ENCODE results near the gene CST9.

DNA sequence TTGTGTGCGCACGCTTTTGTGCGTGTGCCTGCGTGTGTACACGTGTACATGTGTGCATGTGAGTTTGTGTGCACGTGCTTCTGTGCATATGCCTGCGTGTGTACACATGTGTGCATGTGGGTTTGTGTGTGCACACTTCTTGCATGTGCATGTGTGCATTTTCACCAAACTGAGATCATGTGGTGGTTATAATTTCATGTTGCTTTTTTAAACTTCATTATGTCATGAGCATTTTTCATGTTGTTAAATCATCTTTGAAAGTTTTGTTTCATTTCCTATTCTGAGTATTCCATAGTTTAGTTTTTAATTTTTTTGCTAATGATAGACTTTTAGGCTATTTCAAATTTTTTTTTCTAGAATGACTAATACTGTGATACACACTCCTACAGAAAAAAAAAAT, 38.4 kb upstream of the CST9 start:
- TF ChIP-seq EZH2 (IDR thresholded peaks at IDR 0.05; ENCODE audit: borderline replicate concordance, low read length) = no peak
- TF ChIP-seq, protein P1, sequence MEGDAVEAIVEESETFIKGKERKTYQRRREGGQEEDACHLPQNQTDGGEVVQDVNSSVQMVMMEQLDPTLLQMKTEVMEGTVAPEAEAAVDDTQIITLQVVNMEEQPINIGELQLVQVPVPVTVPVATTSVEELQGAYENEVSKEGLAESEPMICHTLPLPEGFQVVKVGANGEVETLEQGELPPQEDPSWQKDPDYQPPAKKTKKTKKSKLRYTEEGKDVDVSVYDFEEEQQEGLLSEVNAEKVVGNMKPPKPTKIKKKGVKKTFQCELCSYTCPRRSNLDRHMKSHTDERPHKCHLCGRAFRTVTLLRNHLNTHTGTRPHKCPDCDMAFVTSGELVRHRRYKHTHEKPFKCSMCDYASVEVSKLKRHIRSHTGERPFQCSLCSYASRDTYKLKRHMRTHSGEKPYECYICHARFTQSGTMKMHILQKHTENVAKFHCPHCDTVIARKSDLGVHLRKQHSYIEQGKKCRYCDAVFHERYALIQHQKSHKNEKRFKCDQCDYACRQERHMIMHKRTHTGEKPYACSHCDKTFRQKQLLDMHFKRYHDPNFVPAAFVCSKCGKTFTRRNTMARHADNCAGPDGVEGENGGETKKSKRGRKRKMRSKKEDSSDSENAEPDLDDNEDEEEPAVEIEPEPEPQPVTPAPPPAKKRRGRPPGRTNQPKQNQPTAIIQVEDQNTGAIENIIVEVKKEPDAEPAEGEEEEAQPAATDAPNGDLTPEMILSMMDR (IDR thresholded peaks at IDR 0.05; ENCODE audit: low read length) = no peak

Data from OCI-LY1 (cell line).